Stomach (tissue), 9 donors: ENCODE measurements around the gene RNF121. TPM values are rescaled to one million over a fixed set of nuclear protein-coding genes. Genes with fewer than 3 reads are reported as not detected.
"Not testable (repeated sequence)": the region's sequence is repeated elsewhere in the genome, so short reads cannot be mapped to it uniquely, and the experiment has no call there.

ENCODE experiments used
- DNase-seq, 2 donors: peaks; one replicate each; pipeline versions ENCODE4 v3.0.0 to v3.0.0-alpha.2; 2013 to 2019
- H3K27ac ChIP-seq, 5 donors: fragments of 200-600 bp in 4 of 5; sonication (generic) in 4 of 5; one replicate each; pipeline ENCODE4 v1.5.1; 2013 to 2019; ENCODE audit warnings: mild to moderate bottlenecking in 1 of 5, moderate library complexity in 1 of 5
- H3K27me3 ChIP-seq, 3 donors: fragments of 200-600 bp; sonication (generic); one replicate each; pipeline ENCODE4 v1.5.1; 2017 to 2019; ENCODE audit warnings: mixed run types in 1 of 3
- H3K36me3 ChIP-seq, 4 donors: fragments of 200-600 bp; sonication (generic); 1 replicate in 3 of 4; 2 replicates in 1 of 4; pipeline ENCODE4 v1.5.1; 2016 to 2019
- H3K4me1 ChIP-seq, 4 donors: fragments of 200-600 bp; sonication (generic); one replicate each; pipeline ENCODE4 v1.5.1; 2016 to 2019
- H3K4me3 ChIP-seq, 4 donors: fragments of 200-600 bp; sonication (generic) in 3 of 4; one replicate each; pipeline ENCODE4 v1.5.1; 2016 to 2019; ENCODE audit warnings: mild to moderate bottlenecking in 1 of 4
- H3K9me3 ChIP-seq, 4 donors: fragments of 200-600 bp; sonication (generic); one replicate each; pipeline ENCODE4 v1.5.1; 2016 to 2019
- CTCF ChIP-seq, 7 experiments: fragments of 450-650 bp in 4 of 7; fragments of 200-600 bp in 3 of 7; sonication (generic) in 3 of 7; IDR thresholded peaks; one replicate each; pipeline ENCODE4 v1.5.1; 2016 to 2019; ENCODE audit warnings: antibody characterized with exemption in 7 of 7, control low read depth in 2 of 7, mild to moderate bottlenecking in 1 of 7
- EP300 ChIP-seq: sonication (generic); formaldehyde crosslinking; IDR thresholded peaks from one replicate; pipeline ENCODE4 v1.6.1; 2017; ENCODE audit warnings: antibody characterized with exemption
- POLR2A ChIP-seq, 4 donors: fragments of 450-650 bp; IDR thresholded peaks; one replicate each; pipeline ENCODE4 v1.6.1; 2016; ENCODE audit warnings: antibody characterized with exemption in 4 of 4, control low read depth in 2 of 4, mild to moderate bottlenecking in 1 of 4, moderate library complexity in 1 of 4
- POLR2AphosphoS5 ChIP-seq, 3 donors: sonication (generic); formaldehyde crosslinking; IDR thresholded peaks; one replicate each; pipeline ENCODE4 v1.6.1; 2016; ENCODE audit warnings: antibody characterized with exemption in 3 of 3
- WGBS, 5 donors: extraction: QIAGEN DNeasy Blood & Tissue Kit in 3 of 5; methylation state at CpG; one replicate each; pipeline versions ENCODE4 v1.1.5 to v1.1.7; 2013 to 2018; 5-methylcytosine and 5-hydroxymethylcytosine counted together
- intact Hi-C: fragments of 100-400 bp; cut with DNase I; formaldehyde crosslinking; loops from one replicate; pipeline ENCODE4 v1.15.1; 2023; ENCODE audit warnings: low total_unique reads
- polyA plus RNA-seq, 3 donors: library from polyadenylated mRNA; stranded (reverse); fragments of 200-250 nt; gene quantifications; one replicate each; pipeline ENCODE4 v1.2.3, GENCODE V29; 2013
- total RNA-seq, 5 donors: library from RNA; depleted of rRNA; stranded (reverse); fragments of >200 nt; gene quantifications; one replicate each; pipeline versions ENCODE4 v1.1.0 to v1.2.3, GENCODE V29; 2014 to 2016
- donor health status: healthy with polysubstance abuse.
- donor health status: Bipolar disorder and iron deficiency.
- donor health status: healthy.

The RNF121 gene
- total and polyA plus RNA-seq, 8 donors, result 10.0 to 363 (median 20.8) TPM

- 68 to 86% (median 72%) methylated on average over 9 of the region's 9 CpGs for WGBS, 5 donors
- Histone ChIP-seq H3K4me3 (no peak overlapping the region), H3K36me3 (peaks cover 4 to 65% (median 51%) of the 10 kb centered on the region in 4 donors), H3K9me3 (no peaks in the 10 kb centered on the region), H3K4me1 (no peaks in the 10 kb centered on the region), H3K27me3 (no peaks in the 10 kb centered on the region), H3K27ac (no peak overlapping the region)
- TF ChIP-seq POLR2A (IDR thresholded peaks at IDR 0.05) (no peak), EP300 (no peak), POLR2AphosphoS5 (IDR thresholded peaks at IDR 0.05) (no peak), CTCF (IDR thresholded peaks at IDR 0.05) (no peak)
- no peak for DNase-seq
- intact Hi-C loops, result no loop called here
Measured at GRCh38 chr11:71908218-71908617, 20.6 kb upstream of the RNF121 start.

DNA sequence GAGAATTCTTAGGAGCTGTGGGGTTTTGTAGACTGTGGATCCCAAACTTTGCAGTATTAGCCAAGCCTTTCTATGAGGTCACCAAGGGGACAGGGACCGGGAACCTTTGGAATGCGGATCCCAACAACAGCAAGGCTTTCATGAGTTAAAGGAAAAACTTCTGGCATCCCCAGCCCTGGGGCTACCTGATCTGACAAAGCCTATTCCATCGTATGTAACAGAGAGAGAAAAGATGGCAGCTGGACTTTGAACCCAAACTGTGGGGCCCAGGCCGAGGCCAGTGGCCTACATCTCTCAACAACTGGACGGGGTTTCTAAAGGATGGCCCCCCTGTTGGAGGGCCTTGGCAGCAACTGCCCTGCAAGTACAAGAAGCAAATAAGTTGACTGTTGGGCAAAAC, 18.1 kb upstream of the RNF121 start:
- H3K27me3 ChIP-seq, DNase-seq, intact Hi-C loops, H3K9me3 ChIP-seq, H3K4me1 ChIP-seq, H3K27ac ChIP-seq, H3K4me3 ChIP-seq: not testable (repeated sequence)
- 78 to 86% (median 83%) methylated on average over 5 of the region's 5 CpGs for WGBS, 5 donors
- H3K36me3 ChIP-seq, result peaks cover 19 to 70% (median 60%) of the 10 kb centered on the region in 4 donors

DNA sequence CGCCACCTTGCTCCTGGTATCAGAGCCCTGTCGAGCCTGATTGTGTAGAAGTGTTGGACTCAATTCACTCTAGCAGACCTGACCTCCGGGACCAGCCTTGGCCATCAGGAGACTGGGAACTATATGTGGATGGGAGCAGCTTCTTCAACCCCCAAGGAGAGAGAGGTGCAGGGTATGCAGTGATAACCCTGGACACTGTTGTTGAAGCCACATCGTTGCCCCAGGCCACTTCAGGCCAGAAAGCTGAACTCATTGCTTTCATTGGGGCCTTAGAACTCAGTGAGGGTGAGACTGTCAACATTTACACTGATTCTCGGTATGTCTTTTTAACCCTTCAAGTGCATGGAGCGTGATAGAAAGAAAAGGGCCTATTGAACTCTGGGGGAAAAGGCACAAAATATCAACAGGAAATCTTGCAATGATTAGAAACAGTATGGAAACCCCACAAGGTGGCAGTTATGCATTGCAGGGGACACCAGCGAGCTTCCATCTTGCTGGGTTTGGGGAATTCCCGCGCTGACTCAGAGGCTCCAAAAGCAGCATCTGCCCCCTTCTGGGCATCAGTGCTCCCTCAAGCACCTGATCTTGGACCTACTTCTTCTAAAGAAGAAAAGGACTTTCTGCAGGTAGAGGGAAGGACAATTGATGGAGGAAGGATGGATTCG, 17.4 kb upstream of the RNF121 start:
- H3K27me3 ChIP-seq, intact Hi-C loops, H3K9me3 ChIP-seq, H3K4me3 ChIP-seq, DNase-seq, H3K27ac ChIP-seq, H3K4me1 ChIP-seq: not testable (repeated sequence)
- H3K36me3 ChIP-seq, result peaks cover 25 to 70% (median 66%) of the 10 kb centered on the region in 4 donors
- WGBS, 5 donors, result 80 to 82% (median 81%) methylated on average over 9 to 10 of the region's 10 CpGs

DNA sequence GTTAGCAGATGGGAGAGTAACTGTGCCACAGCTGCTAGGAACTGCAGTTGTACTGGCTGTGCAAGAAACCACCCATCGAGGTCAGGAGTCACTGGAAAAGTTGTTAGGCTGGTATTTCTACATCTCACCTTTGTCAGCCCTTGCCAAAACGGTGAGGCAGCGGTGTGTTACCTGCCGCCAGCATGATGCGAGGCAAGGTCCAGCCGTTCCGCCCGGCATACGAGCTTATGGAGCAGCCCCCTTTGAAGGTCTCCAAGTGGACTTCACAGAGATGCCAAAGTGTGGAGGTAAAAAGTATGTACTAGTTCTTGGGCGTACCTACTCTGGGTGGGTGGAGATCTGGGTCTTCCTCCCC, 16.9 kb upstream of the RNF121 start:
- H3K4me1 ChIP-seq, H3K9me3 ChIP-seq, intact Hi-C loops, DNase-seq, H3K4me3 ChIP-seq, H3K27me3 ChIP-seq, H3K27ac ChIP-seq: not testable (repeated sequence)
- peaks cover 25 to 72% (median 67%) of the 10 kb centered on the region in 4 donors for H3K36me3 ChIP-seq
- WGBS, 5 donors, result 44 to 77% (median 47%) methylated on average over 10 of the region's 10 CpGs

GRCh38 chr11:71913756-71914526, 14.9 kb upstream of the RNF121 start:
- no peak for TF ChIP-seq CTCF (IDR thresholded peaks at IDR 0.05)
- TF ChIP-seq EP300, result no peak
- no peak for TF ChIP-seq POLR2A (IDR thresholded peaks at IDR 0.05)
- TF ChIP-seq POLR2AphosphoS5 (IDR thresholded peaks at IDR 0.05), result no peak
- 75 to 91% (median 89%) methylated on average over 5 of the region's 5 CpGs for WGBS, 5 donors
- Histone ChIP-seq H3K9me3 (no peaks in the 10 kb centered on the region), H3K36me3 (peaks cover 21 to 84% (median 77%) of the 10 kb centered on the region in 4 donors), H3K4me1 (no peaks in the 10 kb centered on the region), H3K27me3 (no peaks in the 10 kb centered on the region), H3K4me3 (no peak overlapping the region), H3K27ac (no peak overlapping the region)
- no peak for DNase-seq
- intact Hi-C loops, result no loop called here

DNA sequence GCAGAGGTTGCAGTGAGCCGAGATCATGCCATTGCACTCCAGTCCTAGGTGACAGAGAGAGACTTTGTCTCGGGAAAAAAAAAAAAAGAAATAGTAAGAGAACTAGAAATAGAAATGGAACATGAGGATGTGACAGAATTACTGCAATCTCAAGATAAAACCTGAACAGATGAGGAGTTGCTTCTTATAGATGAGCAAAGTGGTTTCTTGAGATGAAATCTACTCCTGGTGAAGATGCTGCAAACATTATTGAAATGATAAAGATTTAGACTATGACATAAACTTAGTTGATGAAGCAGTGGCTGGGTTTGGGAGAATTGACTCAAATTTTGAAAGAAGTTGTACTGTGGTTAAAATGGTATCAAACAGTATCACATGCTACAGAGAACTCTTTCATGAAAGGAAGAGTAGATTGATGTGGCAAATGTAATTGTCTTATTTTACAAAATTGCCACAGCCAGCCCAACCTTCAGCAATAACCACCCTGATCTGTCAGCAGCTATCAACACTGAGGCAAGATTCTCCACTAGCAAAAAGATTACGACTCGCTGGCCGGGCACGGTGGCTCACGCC, 14.1 kb upstream of the RNF121 start:
- WGBS, 5 donors, result 84 to 98% (median 94%) methylated on average over 7 of the region's 7 CpGs
- Histone ChIP-seq H3K27ac (no peak overlapping the region), H3K4me1 (no peaks in the 10 kb centered on the region), H3K9me3 (no peaks in the 10 kb centered on the region), H3K27me3 (no peaks in the 10 kb centered on the region), H3K36me3 (peaks cover 21 to 84% (median 77%) of the 10 kb centered on the region in 4 donors), H3K4me3 (no peak overlapping the region)
- TF ChIP-seq POLR2AphosphoS5 (IDR thresholded peaks at IDR 0.05), result no peak
- no peak for TF ChIP-seq EP300
- no peak for TF ChIP-seq CTCF (IDR thresholded peaks at IDR 0.05)
- TF ChIP-seq POLR2A (IDR thresholded peaks at IDR 0.05), result no peak
- DNase-seq, result no peak
- intact Hi-C loops, result no loop called here
